ENCODE measurements around the gene HIP1. TPM values are rescaled to one million over a fixed set of nuclear protein-coding genes. Genes with fewer than 3 reads are reported as not detected.
A peak's percentile ranks its signal among the peaks of the same experiment; 100 is the strongest.

Gene HIP1
- total RNA-seq, 4 donors from 2014 or later, result 2.3 to 38.8 (median 6.9) TPM

GRCh38 chr7:75679060-75679459 is 59.7 kb downstream of the HIP1 start:
- no peaks in the 10 kb centered on the region for H3K27me3 ChIP-seq
- no peaks in the 10 kb centered on the region for H3K4me1 ChIP-seq
- H3K27ac ChIP-seq, result no peak overlapping the region
- TF ChIP-seq CTCF (IDR thresholded peaks at IDR 0.05) (no peak), POLR2A (IDR thresholded peaks at IDR 0.05) (no peak)
- no peak for DNase-seq
- no peaks in the 10 kb centered on the region for H3K36me3 ChIP-seq
- H3K9me3 ChIP-seq, result no peaks in the 10 kb centered on the region
- no peak overlapping the region for H3K4me3 ChIP-seq

- no peak for DNase-seq
Observed at GRCh38 chr7:75669579-75669978, 69.2 kb downstream of the HIP1 start.

GRCh38 chr7:75667938-75668337 is 70.8 kb downstream of the HIP1 start:
- no peaks in the 10 kb centered on the region for H3K4me1 ChIP-seq
- DNase-seq, result no peak
- no peaks in the 10 kb centered on the region for H3K27me3 ChIP-seq
- H3K27ac ChIP-seq, result no peak overlapping the region
- no peaks in the 10 kb centered on the region for H3K36me3 ChIP-seq
- H3K4me3 ChIP-seq, result no peak overlapping the region
- TF ChIP-seq CTCF (IDR thresholded peaks at IDR 0.05), result no peak
- no peak for TF ChIP-seq POLR2A (IDR thresholded peaks at IDR 0.05)
- no peaks in the 10 kb centered on the region for H3K9me3 ChIP-seq

More at GRCh38 chr7:75669579-75669978, 69.2 kb downstream of the HIP1 start:
- H3K4me3 ChIP-seq, result no peak overlapping the region
- no peaks in the 10 kb centered on the region for H3K27me3 ChIP-seq
- no peaks in the 10 kb centered on the region for H3K36me3 ChIP-seq
- no peak for TF ChIP-seq POLR2A (IDR thresholded peaks at IDR 0.05)
- no peak for TF ChIP-seq CTCF (IDR thresholded peaks at IDR 0.05)
- H3K4me1 ChIP-seq, result no peaks in the 10 kb centered on the region
- no peaks in the 10 kb centered on the region for H3K9me3 ChIP-seq
- no peak overlapping the region for H3K27ac ChIP-seq

GRCh38 chr7:75663302-75663907 is 75.3 kb downstream of the HIP1 start:
- Histone ChIP-seq H3K4me3 (no peak overlapping the region), H3K36me3 (no peaks in the 10 kb centered on the region), H3K27ac (peak overlapping the region in 1 of 4 donors; percentile 25), H3K9me3 (no peaks in the 10 kb centered on the region), H3K27me3 (no peaks in the 10 kb centered on the region), H3K4me1 (no peaks in the 10 kb centered on the region)
- no peak for DNase-seq
- TF ChIP-seq POLR2A (IDR thresholded peaks at IDR 0.05), result no peak
- no peak for TF ChIP-seq CTCF (IDR thresholded peaks at IDR 0.05)

- H3K27ac ChIP-seq, result peak overlapping the region in 1 of 4 donors; percentile 49
- H3K4me3 ChIP-seq, result no peak overlapping the region
- no peaks in the 10 kb centered on the region for H3K4me1 ChIP-seq
- no peaks in the 10 kb centered on the region for H3K27me3 ChIP-seq
- TF ChIP-seq CTCF (IDR thresholded peaks at IDR 0.05) (no peak), POLR2A (IDR thresholded peaks at IDR 0.05) (no peak)
- no peaks in the 10 kb centered on the region for H3K9me3 ChIP-seq
- H3K36me3 ChIP-seq, result no peaks in the 10 kb centered on the region
- DNase-seq, result peak in 2 of 3 donors; percentile 66 to 70
Observed at GRCh38 chr7:75662579-75663301, 76.0 kb downstream of the HIP1 start.

Data from Peyer's patch (tissue), 4 donors.